GM21786 (cell line): Measurements from ENCODE around the gene TMEM151A.
A peak's percentile ranks its signal among the peaks of the same experiment; 100 is the strongest.

Experiments
- ATAC-seq: cut with Tn5 transposase; IDR thresholded peaks from one replicate; pipeline ENCODE4 v1.9.1; 2021; ENCODE audit not compliant: unreplicated experiment

TMEM151A gene

DNA sequence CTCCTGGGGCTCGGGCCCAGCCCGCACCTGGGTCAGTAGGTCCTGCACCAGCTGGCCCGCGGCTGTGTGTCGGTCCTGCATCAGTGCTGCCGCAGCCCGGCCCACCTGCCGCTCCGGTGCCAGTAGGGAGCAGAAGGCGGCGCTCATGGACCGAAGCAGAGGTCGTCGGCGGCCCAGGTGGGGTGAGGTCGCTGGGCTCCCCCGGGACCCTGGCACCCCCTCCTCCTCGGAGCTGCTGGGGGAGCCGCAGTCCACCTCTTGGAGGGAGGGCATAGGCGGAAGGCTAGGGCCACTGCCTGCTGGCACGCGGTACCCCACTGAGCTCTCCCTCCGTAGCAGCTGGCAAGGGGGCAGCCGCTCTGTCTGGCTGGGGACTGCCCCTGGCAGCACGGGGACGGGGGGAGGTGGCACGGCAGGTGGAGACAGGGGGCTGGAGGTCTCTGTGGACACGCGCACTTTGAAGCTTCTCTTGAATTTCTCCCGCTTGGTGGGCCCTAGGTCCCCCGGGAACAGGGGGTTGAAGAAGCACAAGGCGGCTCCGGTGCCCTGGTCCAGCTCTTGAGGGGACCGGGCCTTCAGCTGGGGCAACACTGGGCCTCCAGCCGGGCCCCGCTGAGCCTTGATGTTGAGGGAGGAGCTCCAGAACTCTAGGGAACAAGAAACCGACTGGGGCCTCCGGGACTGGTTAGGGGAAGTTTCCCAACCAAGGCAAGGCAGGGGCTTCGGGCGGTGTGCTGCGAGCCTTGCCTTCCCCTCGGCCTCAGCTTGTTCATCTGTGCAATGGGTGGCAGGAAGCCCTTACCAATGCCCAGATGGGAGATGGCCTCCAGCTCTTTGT lies 43.1 kb downstream of the TMEM151A start:
- ATAC-seq: no peak

DNA sequence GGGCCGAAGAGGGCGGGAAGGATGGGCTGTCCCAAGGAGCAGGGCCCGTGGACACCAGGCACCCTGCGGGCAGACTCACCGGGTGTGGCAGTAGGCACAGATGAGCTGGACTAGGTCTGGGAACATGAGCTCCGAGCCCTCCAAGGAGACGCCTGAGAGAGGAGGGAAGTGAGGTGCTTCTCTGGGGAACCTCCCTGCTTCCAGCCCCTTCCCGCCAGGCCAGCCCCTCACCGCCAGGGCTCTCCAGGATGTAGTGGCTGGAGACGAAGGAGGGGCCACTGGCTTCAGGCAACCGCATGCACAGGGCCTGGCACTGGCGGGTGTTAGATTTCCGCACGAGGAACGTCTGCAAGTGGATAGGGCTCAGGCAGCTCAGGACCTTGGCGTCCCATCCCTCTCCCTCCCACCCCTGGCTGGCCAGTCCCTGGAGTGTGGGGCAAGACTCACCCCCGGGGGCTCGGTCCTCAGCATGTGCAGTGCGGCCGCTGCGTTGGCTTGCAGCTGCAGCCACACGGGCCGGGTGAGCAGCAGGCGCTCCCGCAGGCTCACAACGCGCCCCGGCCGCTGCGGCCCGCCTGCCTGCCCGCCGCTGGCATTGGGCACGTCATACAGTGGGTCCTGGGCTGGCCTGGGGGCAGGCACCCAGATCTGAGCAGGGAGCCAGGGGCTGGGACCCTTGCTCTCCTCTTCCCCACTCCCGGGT lies 44.0 kb downstream of the TMEM151A start:
- ATAC-seq: no peak

DNA sequence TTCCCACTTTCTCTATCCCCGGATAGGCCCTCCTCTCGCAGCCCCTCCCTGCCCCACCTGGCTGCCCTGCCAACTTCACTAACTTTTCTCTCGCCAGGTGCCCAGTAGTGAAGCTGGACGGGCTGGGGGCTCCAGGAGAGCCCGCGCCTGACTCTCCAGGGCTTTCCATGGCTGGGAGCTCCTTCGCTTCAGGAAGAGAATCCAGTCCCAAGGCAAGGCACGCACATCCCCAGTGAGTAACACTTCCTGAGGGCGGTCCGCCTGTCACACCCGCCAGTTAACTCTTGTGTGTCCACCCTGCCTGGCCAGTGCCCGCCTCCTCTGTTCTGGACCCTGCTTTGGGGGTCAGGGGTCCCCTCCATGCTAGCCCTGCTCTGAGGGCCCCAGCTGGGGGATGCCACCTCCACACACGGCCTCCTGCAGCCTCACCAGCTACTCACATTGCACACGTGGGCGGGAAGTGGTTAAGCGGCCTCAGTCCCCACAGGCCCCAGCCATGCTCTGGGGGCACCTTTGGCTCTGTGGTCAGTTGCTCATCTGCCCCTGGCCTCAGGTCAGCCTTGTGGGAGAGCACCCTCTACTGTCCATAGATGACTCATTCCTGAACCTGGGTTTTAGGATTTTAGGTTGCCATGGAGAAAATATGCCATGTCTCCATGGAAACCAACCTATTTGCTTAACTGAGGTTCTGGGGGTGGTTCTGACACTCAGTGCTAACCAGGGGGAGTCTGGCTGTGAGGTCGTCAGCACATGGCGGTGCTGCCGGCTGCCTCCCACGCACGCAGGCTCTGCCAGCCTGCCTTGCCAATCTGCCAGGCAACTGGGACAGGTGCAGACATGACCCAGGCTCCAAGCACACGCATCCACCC lies 44.8 kb downstream of the TMEM151A start, which contains the start of gene RIN1:
Gene RIN1 (minus strand): TSS at position 201 of the 869 bp plus-strand sequence. CDS start 32 bp downstream, at position 169.
- ATAC-seq: peak; percentile 78

DNA sequence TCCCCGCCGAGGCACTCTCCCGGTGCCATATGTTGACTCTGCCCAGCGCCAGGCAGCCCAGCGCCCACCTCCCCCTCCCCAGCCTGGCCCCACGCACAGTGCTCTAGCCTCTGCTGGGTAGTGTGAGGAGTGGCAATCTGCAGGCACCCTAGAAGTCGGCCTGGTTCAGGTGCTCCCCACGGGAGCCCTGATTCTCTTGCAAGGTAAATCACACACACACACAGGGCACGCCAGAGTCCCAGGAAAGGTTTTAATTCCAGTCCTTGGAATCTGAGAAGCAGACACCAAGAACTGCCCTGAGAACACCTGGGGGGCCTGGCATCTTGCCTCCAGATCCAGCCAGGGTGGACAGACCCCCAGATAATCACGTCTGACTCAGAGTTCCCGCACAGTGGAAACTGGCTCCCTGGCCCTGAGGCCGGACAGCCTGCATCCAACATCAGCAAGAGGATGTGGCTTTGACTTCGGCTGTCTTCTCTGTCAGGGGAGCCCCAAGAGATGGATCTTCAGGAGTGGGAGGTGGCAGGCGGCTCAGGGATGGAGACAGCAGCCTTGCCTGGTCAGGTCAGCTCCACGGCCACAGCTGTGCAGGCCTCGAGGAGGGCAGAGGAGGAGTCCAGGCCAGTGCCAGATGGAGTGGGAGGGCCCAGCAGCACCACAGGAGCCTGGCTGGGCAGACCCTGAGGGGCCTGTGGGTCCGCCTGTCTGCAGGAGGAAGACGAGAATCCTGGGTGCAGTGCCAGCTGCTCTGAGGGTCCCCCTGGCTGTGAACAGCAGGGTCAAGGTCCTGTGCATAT lies 45.6 kb downstream of the TMEM151A start:
- no peak for ATAC-seq

DNA sequence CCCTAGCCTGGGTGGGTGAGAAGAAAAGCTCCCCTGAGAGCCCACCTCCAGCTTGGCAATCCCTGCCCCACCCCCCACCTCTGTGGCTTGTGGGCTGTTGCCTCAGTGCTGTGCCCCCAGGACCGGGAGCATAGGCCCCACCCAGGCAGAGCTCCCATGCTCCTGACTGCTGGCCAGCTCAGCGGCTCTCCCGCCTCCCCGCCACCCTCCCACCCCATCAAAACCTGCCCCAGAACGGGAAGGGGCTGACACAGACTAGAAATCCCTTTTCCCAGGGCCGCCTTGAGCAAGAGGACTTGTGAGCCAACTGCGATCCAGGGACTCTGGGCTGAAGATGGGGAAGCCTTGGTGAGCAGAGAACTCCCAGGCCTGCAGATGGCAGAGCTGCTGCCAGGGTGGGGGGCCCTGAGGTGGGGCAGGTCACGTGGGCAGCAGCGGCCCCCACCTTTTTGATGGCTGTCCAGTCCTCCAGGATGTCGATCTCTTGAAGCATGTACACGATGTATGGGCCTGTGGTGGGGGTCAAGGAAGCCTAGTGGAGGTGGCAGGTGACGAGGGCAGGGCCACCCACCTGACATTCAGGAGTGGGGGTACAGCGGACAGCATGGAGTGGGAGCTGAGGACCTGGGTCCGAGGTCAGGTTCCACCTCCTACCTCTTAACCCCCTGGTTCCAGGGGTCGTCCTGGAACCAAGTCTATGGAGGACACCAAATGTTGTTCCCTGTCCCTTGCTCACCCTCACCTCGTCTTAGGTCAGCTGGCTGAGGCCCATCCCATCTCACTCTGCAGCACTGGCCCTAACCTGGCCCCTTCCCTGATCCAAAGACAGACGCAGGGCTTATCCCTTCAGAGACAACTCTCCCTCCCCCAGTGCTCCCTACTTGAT lies 46.8 kb downstream of the TMEM151A start:
- ATAC-seq: no peak

DNA sequence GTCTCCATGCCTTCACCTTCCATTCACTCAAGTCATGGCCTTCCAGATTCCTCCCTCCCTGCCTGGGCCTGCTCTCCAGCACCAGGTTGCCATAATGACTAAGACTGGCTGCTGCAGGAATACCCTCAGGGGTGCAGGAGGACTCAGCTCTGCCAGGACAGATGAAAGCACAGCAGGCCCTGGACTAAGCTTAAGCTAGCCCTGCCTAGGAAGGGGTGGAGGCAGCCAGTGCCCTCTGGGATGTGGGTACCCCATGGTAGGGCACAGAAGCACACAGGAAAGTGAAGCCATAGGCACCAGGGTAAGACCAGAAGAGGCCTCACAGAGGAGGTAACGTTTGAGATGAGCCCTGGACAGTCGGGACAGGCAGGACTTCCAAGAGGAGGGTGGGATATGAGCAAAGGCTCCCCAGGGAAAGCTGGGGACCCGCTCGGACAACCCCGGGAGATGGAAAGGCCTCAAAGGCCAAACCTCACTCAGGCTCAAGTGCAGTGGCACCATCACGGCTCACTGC lies 47.5 kb downstream of the TMEM151A start:
- no peak for ATAC-seq

DNA sequence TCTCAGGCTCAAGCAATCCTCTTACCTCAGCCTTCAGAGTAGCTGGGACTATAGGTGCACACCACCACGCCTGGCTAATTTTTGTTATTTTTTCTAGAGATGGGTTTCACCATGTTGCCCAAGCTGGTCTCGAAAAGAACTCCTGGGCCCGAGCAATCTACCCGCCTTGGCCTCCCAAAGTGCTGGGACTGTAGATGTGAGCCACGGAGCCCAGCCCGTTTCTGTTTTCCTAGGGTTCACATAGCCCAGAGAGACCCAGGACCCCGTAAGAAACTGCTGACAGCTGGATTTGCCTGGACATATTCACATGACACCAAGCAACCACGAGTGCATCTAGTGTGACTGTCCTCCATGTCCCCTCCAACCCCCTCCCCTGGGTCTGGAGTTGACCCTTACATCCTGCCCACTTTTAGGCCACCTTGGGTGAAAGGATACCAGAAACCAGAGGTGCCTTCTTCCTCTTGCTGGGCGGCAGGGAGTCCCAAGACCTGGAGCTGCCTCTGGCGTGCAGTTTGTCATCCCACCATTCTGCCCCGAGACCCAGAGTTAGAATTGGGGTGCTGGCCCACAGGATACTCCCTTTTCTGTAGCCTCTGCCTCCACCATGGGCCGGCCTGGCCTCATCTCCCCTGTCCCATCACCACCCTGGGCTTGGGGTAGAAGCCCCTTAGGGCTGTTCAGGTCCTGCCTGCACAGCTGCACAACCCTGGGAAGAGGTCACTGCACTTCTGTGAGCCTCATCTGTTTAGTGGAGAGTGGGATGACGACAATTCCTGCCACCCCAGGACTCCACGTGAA lies 48.2 kb downstream of the TMEM151A start:
- no peak for ATAC-seq

DNA sequence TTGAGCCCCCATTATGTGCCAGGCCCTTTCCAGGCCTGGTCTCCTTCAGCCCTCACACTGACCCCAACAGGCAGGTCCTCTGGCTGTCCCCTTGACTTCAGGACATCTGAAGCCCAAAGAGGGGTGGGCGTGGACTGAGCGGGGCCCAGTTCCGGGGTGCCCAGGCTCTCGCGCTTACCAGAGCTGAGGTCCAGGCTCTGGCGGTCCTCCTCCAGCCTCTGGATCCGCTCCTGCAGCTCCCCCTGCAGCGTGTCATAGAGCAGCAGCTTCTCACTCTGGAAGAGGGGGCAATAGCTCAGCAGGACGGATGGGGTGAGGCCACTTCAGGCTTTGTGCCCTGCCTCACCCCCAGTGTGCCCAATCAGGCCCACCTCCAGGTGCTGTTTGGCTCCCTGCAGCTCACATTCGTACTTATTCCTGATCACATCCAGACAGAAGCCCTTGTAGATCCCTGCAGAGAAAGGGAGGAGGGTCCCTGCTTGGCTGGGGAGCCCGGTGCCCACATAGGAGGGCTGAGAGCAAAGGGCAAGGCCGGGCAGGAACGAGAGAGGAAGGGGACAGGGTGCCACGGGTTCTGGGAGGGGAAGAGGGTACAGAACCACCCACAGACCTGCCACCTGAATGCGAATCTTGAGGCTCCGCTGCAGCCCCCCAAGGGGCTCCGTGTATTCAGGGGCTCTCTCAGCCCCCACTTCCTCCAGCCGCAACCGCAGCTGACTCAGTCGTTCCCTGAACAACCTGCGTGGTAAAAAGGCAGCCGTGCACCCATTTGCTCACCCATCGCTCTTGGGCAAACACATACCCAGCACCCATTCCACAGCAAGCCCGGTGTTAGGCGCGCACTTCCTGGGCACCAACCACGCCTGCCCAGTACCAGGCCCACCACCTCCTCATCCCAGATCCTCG lies 49.2 kb downstream of the TMEM151A start:
- no peak for ATAC-seq

DNA sequence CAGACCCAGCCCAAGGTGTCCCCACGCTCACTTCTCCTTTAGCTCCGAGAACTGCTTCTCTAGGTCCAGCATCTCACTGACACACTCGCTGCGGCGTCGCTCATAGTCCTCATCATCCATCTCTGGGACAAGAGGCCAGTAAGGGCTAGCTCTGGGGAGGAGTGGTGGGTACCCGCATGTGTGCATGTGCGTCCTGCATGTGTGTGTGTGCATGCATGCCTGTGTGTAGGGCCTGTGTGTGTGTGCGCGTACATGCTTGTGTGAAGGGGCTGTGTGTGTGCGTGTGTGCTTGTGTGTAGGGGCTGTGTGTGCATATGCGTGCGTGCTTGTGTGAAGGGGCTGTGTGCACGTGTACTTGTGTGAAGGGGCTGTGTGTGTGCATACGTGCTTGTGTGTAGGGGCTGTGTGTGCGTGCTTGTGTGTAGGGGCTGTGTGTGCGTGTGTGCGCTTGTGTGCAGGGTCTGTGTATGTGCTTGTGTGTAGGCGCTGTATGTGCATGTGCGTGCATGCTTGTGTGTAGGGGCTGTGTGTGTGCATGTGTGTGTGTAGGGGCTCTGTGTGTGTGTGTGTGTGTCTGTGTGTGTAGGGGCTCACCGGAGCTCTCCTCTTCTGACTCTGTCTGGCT lies 49.9 kb downstream of the TMEM151A start:
- no peak for ATAC-seq

DNA sequence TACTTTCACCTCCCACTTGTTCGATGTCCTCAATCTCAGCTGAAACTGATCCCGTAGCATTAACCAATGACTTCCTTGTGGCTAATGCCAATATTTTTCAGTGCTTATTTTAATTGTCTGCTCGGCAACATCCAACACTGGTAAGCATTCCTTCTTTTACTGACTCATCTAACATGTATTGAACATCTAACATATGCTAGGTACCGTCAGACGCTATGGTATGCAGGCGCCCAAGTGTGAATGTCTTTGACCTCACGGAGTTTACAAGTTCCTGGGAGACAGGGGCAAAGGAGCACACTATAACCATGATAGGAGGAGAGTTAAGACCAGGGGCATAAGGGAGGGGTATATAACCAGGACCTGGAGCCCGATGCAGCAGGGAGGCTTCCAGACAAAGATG lies 51.5 kb downstream of the TMEM151A start:
- ATAC-seq: no peak

DNA sequence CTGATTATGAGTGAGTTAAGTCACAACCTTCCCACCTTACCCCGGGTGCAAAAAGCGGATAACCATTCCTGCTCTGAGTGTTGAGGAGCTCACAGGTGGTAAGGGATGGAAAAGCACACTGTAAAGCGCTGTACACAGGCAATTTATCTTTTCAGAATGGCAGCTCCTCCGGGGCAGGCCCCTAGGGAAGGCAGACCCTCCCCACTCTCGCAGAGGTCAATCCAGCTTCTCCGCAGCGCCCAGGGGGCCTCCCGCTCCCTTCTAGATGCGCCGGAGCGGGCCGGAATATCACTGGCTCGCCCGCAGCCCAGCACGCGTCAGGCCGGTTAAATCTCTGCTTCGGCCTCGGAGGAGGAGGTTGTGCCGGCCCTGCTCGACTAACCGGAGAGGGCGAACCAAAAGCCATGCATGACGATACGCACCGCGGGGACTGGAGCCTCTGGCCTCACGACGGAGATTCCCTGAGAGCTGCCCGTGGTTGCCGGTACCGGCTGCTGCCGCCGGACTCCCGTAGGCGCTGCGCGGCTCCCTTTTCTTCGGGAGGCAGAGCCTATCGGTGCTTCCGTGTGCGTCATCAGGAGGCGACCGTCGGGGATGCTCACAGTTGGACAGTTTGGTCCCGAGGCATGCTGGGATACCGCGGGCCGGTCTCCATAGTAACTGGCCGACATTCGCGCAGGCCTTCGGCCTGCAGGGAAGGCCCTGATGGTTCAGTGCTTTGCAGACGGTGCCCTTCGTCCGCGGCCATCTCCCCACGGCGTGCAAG lies 53.0 kb downstream of the TMEM151A start, which contains the start of gene BRMS1:
Gene BRMS1 (minus strand): TSS at position 555 of the 766 bp plus-strand sequence. CDS start 2,870 bp downstream, outside the sequence.
- ATAC-seq: peak; percentile 70

DNA sequence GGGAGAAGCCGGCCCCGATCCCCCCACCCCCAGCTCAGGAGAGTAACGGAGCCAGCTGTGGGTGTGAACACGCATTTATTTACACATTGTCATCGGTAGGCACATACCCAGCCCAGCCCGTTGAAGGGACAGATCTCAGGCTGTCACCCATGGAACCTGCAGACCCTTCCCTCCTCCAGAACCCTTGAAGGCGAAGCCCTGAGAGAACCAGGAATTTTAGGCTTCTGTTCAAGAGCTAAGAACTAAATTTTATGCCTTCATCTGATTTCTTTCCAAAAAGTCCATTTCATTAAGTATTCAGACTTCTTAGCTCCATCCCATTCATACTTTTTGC lies 53.6 kb downstream of the TMEM151A start:
- no peak for ATAC-seq
